Epidermal melanocyte (primary cell): ENCODE data around the gene SGF29.
"Not testable (repeated sequence)": the region's sequence is repeated elsewhere in the genome, so short reads cannot be mapped to it uniquely, and the experiment has no call there.

Experiments
- DNase-seq: peaks from one replicate; pipeline ENCODE4 v3.0.0; 2011; ENCODE audit warnings: low spot score; ENCODE audit not compliant: insufficient read length

The SGF29 gene

GRCh38 chr16:28532940-28533647 is 20.6 kb upstream of the SGF29 start:
- no peak for DNase-seq

- DNase-seq: no peak
These were observed 19.0 kb upstream of the SGF29 start for GRCh38 chr16:28534542-28535373.

GRCh38 chr16:28537076-28537475 is 16.6 kb upstream of the SGF29 start:
- no peak for DNase-seq

- no peak for DNase-seq
These were observed 15.6 kb upstream of the SGF29 start for GRCh38 chr16:28537964-28538732.

- DNase-seq: peak; percentile 87
These were observed 14.8 kb upstream of the SGF29 start, which contains the start of gene NUPR1 for GRCh38 chr16:28538733-28539596. NUPR1 (minus strand) TSS chr16:28538974; CDS start chr16:28538907, 67 bp downstream.

- no peak for DNase-seq
These were observed 13.4 kb upstream of the SGF29 start for GRCh38 chr16:28540346-28540745.

GRCh38 chr16:28542646-28543045 is 11.1 kb upstream of the SGF29 start:
- DNase-seq: no peak

- DNase-seq: no peak
These were observed 10.6 kb upstream of the SGF29 start for GRCh38 chr16:28543072-28543471.

- no peak for DNase-seq
These were observed 8.7 kb upstream of the SGF29 start for GRCh38 chr16:28544998-28545397.

- not testable (repeated sequence) for DNase-seq
These were observed 7.8 kb upstream of the SGF29 start for GRCh38 chr16:28545964-28546363.

GRCh38 chr16:28546626-28547025 is 7.1 kb upstream of the SGF29 start:
- no peak for DNase-seq

GRCh38 chr16:28548306-28548802 is 5.4 kb upstream of the SGF29 start:
- DNase-seq: no peak

GRCh38 chr16:28549301-28549899 is 4.3 kb upstream of the SGF29 start:
- no peak for DNase-seq

GRCh38 chr16:28554634-28555423 is 1.1 kb downstream of the SGF29 start:
- no peak for DNase-seq

GRCh38 chr16:28555561-28555960 is 1.8 kb downstream of the SGF29 start:
- no peak for DNase-seq

GRCh38 chr16:28556914-28557320 is 3.2 kb downstream of the SGF29 start:
- peak; percentile 51 for DNase-seq

- no peak for DNase-seq
These were observed 4.7 kb downstream of the SGF29 start for GRCh38 chr16:28558456-28558855.

GRCh38 chr16:28561557-28562187 is 8.0 kb downstream of the SGF29 start:
- DNase-seq: no peak

GRCh38 chr16:28562199-28562598 is 8.5 kb downstream of the SGF29 start:
- DNase-seq: no peak
